Tibial nerve (tissue), 4 donors: ENCODE results near the gene CCDC85B.

Experiments
- CTCF ChIP-seq, 5 experiments: fragments of 200-600 bp in 3 of 5; fragments of 450-650 bp in 2 of 5; sonication (generic) in 3 of 5; IDR thresholded peaks; one replicate each; pipeline ENCODE4 v1.5.1; 2016 to 2019; ENCODE audit warnings: antibody characterized with exemption in 5 of 5, mild to moderate bottlenecking in 3 of 5, moderate library complexity in 2 of 5
- EP300 ChIP-seq, 2 donors: sonication (generic); formaldehyde crosslinking; IDR thresholded peaks; one replicate each; pipeline ENCODE4 v1.6.1; 2017; ENCODE audit warnings: antibody characterized with exemption in 2 of 2, mild to moderate bottlenecking in 1 of 2
- POLR2A ChIP-seq, 2 donors: fragments of 450-650 bp; IDR thresholded peaks; one replicate each; pipeline ENCODE4 v1.6.1; 2017; ENCODE audit warnings: antibody characterized with exemption in 2 of 2, mild to moderate bottlenecking in 2 of 2, moderate library complexity in 2 of 2

DNA sequence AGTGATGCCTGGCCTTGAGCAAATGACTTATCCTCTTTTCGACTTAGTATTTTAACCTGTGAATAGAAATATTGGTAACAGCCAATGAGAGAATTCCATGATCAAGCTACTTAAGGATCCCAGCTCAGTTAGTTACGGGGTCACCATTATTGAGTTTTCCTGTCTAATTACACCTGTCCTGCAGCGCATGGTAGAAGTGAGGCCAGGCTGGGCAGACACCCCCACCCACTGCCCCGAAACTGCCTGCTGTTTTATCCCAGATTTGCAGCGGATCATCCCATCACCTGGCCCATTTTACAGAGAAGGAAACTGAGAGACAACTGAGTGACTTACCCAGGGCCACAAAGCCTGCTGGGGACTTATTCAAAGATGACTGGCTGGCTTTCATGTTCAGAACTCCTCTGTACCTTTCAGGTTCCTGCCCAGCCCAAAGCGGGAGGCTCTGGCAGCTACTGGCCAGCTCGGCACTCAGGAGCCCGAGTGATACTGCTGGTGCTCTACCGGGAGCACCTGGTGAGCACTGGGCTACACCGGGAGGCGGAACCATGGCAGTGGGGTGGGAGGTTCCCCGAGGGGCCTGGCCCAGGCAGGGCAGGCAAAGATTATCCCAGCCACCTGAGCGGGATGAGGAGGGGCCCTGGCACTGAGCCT lies 28.8 kb upstream of the CCDC85B start:
- TF ChIP-seq EP300 (IDR thresholded peaks at IDR 0.05): no peak
- TF ChIP-seq CTCF (IDR thresholded peaks at IDR 0.05): no peak
- TF ChIP-seq POLR2A (IDR thresholded peaks at IDR 0.05): no peak
